HCT116 (cell line): ENCODE data around the gene SLC12A4. TPM values are rescaled to one million over a fixed set of nuclear protein-coding genes. Genes with fewer than 3 reads are reported as not detected.

Experiments used
- ATAC-seq: fragments of 200-7000 bp; cut with Tn5 transposase; 2 replicates; pipeline ENCODE4 v1.9.1; 2020; ENCODE audit warnings: mild to moderate bottlenecking, moderate library complexity
- BruUV-seq: library from RNA; stranded (reverse); fragments of 400-500 nt; replicated peaks from 2 replicates; lab custom pipeline; 2021; lab: Mats Ljungman, UMichigan
- CTCF ChIA-PET: fragments of 300-600 bp; sonication (Branson Sonifier 250); formaldehyde crosslinking; loops from one replicate; lab custom pipeline; 2021; ENCODE audit warnings: antibody characterized with exemption; lab: Charles Lee
- POLR2A ChIA-PET: fragments of 300-600, 350-600 bp; sonication (Branson Sonifier 250); formaldehyde crosslinking; loops from one replicate; lab custom pipeline; 2021; ENCODE audit warnings: antibody characterized with exemption; lab: Charles Lee
- RAD21 ChIA-PET, 2 experiments: fragments of 300-600 bp; sonication (Branson Sonifier 250); formaldehyde crosslinking; loops; one replicate each; lab custom pipeline; 2023; ENCODE audit warnings: low total read pairs in 2 of 2; ENCODE audit not compliant: uncharacterized antibody in 2 of 2, unreplicated experiment in 2 of 2, low non-redundant PET in 1 of 2; lab: Charles Lee
- DNase-seq: peaks from one replicate; pipeline ENCODE4 v3.0.0-alpha.2; 2010; ENCODE audit warnings: low read depth, low spot score
- H2AFZ ChIP-seq: fragments of 200-600 bp; shearing (Covaris generic), sonication (generic); 2 replicates; pipeline ENCODE4 v1.6.1; 2017; ENCODE audit warnings: low read depth, mixed run types, mixed read lengths, antibody characterized with exemption, low read length; ENCODE audit not compliant: poor library complexity, severe bottlenecking
- H3K27ac ChIP-seq: 2 replicates; pipeline ENCODE4 v1.5.1; 2012; ENCODE audit warnings: low read depth, low read length
- H3K27me3 ChIP-seq: fragments of 200-600 bp; sonication (generic); 2 replicates; pipeline ENCODE4 v1.6.1; 2016; ENCODE audit warnings: mixed run types, low read length, mixed read lengths; ENCODE audit not compliant: insufficient read depth
- H3K36me3 ChIP-seq, 2 experiments: fragments of 200-500 bp in 1 of 2; fragments of 200-600 bp in 1 of 2; sonication (Bioruptor generic) in 1 of 2; sonication (generic) in 1 of 2; 2 replicates each; pipeline versions ENCODE4 v1.5.1 to v1.6.1; 2014 to 2016; ENCODE audit warnings: low read length in 2 of 2, inconsistent platforms in 1 of 2, mixed read lengths in 1 of 2, mixed run types in 1 of 2; ENCODE audit not compliant: insufficient read depth in 2 of 2, control insufficient read depth in 1 of 2
- H3K4me1 ChIP-seq, 2 experiments: fragments of 200-600 bp in 1 of 2; sonication (generic) in 1 of 2; 2 replicates each; pipeline versions ENCODE4 v1.5.1 to v1.6.1; 2012 to 2017; ENCODE audit warnings: low read length in 2 of 2, inconsistent platforms in 1 of 2, mild to moderate bottlenecking in 1 of 2, mixed read lengths in 1 of 2, mixed run types in 1 of 2, moderate library complexity in 1 of 2; ENCODE audit not compliant: insufficient read depth in 2 of 2, control insufficient read depth in 1 of 2
- H3K4me2 ChIP-seq: fragments of 200-600 bp; sonication (generic); 2 replicates; pipeline ENCODE4 v1.6.1; 2017; ENCODE audit warnings: mixed run types, low read length, mixed read lengths
- H3K4me3 ChIP-seq, 2 experiments: fragments of 200-600 bp in 1 of 2; sonication (generic) in 1 of 2; replicated peaks in 1 of 2; 2 replicates each; pipeline ENCODE4 v1.5.1; 2011 to 2016; ENCODE audit warnings: low read length in 2 of 2, control low read depth in 1 of 2, low read depth in 1 of 2, mild to moderate bottlenecking in 1 of 2, mixed read lengths in 1 of 2, mixed run types in 1 of 2
- H3K79me2 ChIP-seq: fragments of 200-600 bp; sonication (generic); 2 replicates; pipeline ENCODE4 v1.6.1; 2017; ENCODE audit warnings: mild to moderate bottlenecking, mixed run types, low read length, moderate library complexity, mixed read lengths; ENCODE audit not compliant: insufficient read depth
- H3K9ac ChIP-seq: fragments of 200-600 bp; sonication (generic); 2 replicates; pipeline ENCODE4 v1.6.1; 2016; ENCODE audit warnings: low read length, mixed read lengths
- H3K9me2 ChIP-seq: fragments of 200-600 bp; sonication (generic), shearing (Covaris generic); 2 replicates; pipeline ENCODE4 v1.6.1; 2017; ENCODE audit warnings: mixed run types, mild to moderate bottlenecking, moderate library complexity; ENCODE audit not compliant: insufficient read depth
- H3K9me3 ChIP-seq, 2 experiments: fragments of 200-500 bp in 1 of 2; fragments of 200-600 bp in 1 of 2; sonication (Bioruptor generic) in 1 of 2; sonication (generic) in 1 of 2; 2 replicates each; pipeline ENCODE4 v1.6.1; 2014 to 2017; ENCODE audit warnings: low read length in 2 of 2, mixed read lengths in 2 of 2, inconsistent platforms in 1 of 2, low read depth in 1 of 2, mild to moderate bottlenecking in 1 of 2, mixed run types in 1 of 2, moderate library complexity in 1 of 2; ENCODE audit not compliant: control insufficient read depth in 1 of 2, insufficient read depth in 1 of 2
- H4K20me1 ChIP-seq: fragments of 200-600 bp; sonication (generic), shearing (Covaris generic); 2 replicates; pipeline ENCODE4 v1.6.1; 2017; ENCODE audit warnings: mixed run types, mild to moderate bottlenecking, moderate library complexity; ENCODE audit not compliant: insufficient read depth
- CBX3 ChIP-seq: IDR thresholded peaks from 2 replicates; pipeline ENCODE4 v1.6.1; 2012; ENCODE audit warnings: low read depth
- ELF1 ChIP-seq: IDR thresholded peaks from 2 replicates; pipeline ENCODE4 v1.6.1; 2012; ENCODE audit warnings: low read depth, borderline replicate concordance
- EZH2 ChIP-seq: fragments of 200-600 bp; sonication (generic); IDR thresholded peaks from 2 replicates; pipeline ENCODE4 v1.6.1; 2017; ENCODE audit warnings: antibody characterized with exemption, mixed run types
- POLR2AphosphoS5 ChIP-seq: IDR thresholded peaks from 2 replicates; pipeline ENCODE4 v1.6.1; 2011; ENCODE audit warnings: mild to moderate bottlenecking, low read depth, low read length, moderate library complexity
- RAD21 ChIP-seq: IDR thresholded peaks from 2 replicates; pipeline ENCODE4 v1.6.1; 2012; ENCODE audit warnings: low read depth, mild to moderate bottlenecking
- SIN3A ChIP-seq: IDR thresholded peaks from 2 replicates; pipeline ENCODE4 v1.6.1; 2012; ENCODE audit warnings: low read depth
- SRF ChIP-seq: IDR thresholded peaks from 2 replicates; pipeline ENCODE4 v1.6.1; 2012; ENCODE audit warnings: low read depth
- ZFX ChIP-seq: fragments of 450-650 bp; IDR thresholded peaks from 2 replicates; pipeline ENCODE4 v1.6.1; 2017
- intact Hi-C: fragments of 100-400 bp; cut with micrococcal nuclease; formaldehyde crosslinking; loops from 2 replicates; pipeline ENCODE4 v1.10.0; 2022
- total RNA-seq: library from RNA; stranded (reverse); gene quantifications from one replicate; pipeline ENCODE4 v1.2.1, GENCODE V29; 2021; ENCODE audit not compliant: unreplicated experiment
- TF ChIP-seq, protein P1 (sequence below): IDR thresholded peaks from 2 replicates; pipeline ENCODE4 v1.6.1; 2012; ENCODE audit warnings: low read depth

The SLC12A4 gene
- total RNA-seq, 1 experiment from 2014 or later: 46.0 TPM

DNA sequence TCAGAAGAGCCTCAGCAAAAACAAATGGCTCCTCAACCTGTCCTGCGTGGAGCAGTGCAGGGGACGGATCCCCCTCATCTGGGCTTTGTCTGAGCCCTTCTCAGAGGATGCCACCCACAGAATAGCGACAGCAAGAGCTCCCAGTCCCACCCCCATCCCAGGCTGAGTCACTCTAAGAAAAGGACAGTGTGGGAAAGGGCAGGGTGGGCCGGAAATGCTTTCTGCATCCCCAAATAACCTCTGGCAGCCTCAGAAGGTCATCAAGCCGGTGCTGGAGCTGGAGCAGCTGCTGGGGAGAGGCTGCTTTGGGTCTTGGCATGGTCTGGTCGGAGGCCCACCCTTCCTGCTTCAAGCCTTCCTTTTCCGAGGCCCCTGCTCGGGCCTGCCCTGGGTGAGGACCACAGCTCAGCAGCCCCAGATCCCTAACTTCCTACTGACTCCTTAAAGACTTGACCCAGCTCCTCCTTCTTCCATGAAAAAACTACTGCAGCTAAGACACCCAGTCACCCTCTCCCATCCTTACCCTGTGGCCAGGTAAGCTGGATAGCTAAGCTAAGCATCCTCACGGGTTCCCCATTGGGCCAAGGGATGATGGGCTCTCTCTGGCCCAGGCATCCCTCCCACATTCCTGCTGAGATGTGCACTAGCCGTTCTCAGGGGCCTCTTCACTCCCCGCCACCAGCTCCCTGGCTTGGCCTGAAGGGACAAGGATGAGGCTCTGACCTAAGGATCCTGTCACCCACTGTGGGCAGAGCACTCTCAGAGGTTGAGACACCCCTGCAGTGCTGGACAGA, 8.7 kb downstream of the SLC12A4 start (continued):
- TF ChIP-seq, protein P1, sequence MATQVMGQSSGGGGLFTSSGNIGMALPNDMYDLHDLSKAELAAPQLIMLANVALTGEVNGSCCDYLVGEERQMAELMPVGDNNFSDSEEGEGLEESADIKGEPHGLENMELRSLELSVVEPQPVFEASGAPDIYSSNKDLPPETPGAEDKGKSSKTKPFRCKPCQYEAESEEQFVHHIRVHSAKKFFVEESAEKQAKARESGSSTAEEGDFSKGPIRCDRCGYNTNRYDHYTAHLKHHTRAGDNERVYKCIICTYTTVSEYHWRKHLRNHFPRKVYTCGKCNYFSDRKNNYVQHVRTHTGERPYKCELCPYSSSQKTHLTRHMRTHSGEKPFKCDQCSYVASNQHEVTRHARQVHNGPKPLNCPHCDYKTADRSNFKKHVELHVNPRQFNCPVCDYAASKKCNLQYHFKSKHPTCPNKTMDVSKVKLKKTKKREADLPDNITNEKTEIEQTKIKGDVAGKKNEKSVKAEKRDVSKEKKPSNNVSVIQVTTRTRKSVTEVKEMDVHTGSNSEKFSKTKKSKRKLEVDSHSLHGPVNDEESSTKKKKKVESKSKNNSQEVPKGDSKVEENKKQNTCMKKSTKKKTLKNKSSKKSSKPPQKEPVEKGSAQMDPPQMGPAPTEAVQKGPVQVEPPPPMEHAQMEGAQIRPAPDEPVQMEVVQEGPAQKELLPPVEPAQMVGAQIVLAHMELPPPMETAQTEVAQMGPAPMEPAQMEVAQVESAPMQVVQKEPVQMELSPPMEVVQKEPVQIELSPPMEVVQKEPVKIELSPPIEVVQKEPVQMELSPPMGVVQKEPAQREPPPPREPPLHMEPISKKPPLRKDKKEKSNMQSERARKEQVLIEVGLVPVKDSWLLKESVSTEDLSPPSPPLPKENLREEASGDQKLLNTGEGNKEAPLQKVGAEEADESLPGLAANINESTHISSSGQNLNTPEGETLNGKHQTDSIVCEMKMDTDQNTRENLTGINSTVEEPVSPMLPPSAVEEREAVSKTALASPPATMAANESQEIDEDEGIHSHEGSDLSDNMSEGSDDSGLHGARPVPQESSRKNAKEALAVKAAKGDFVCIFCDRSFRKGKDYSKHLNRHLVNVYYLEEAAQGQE: no peak

DNA sequence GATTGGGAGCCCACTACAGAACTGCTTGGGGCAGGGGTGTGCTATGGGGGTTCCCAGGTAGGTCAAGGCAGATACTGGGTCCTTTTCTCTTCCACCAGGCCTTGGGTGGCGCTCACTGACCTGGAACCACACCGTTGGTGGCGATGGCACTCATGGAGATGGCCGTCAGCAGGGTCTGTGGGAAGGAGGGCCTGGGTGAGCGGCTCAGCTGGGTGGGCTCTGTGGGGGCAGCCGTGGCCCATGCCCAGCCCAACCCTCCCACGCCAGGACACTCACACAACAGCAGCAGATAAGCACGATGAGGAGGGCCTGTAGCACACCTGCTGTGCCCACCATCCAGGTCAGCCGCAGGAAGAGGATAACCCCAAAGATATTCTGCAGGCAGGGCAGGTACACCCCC, 10.8 kb downstream of the SLC12A4 start:
- no peak for TF ChIP-seq ELF1
- TF ChIP-seq CBX3: no peak
- no peak for TF ChIP-seq EZH2
- no peak for TF ChIP-seq SIN3A
- no peak for TF ChIP-seq POLR2AphosphoS5
- no peak for TF ChIP-seq RAD21
- TF ChIP-seq SRF: no peak
- no peak for TF ChIP-seq ZFX
- TF ChIP-seq, protein P1: no peak
- TF ChIP-seq, all 23 proteins: peak for 0
- intact Hi-C loops: no loop called here
- H3K4me2 ChIP-seq: no peak overlapping the region
- H3K4me3 ChIP-seq: no peak overlapping the region
- no peak overlapping the region for H3K9ac ChIP-seq
- RAD21 ChIA-PET: no interaction called here
- POLR2A ChIA-PET: no interaction called here
- CTCF ChIA-PET: no interaction called here
- no peaks in the 10 kb centered on the region for H3K27me3 ChIP-seq
- no peak overlapping the region for H3K27ac ChIP-seq
- no peaks in the 10 kb centered on the region for H3K9me2 ChIP-seq
- H3K79me2 ChIP-seq: no peaks in the 10 kb centered on the region
- no peaks in the 10 kb centered on the region for H4K20me1 ChIP-seq
- H3K4me1 ChIP-seq: no peaks in the 10 kb centered on the region; a peak in 1 of 4 replicates
- ATAC-seq (no peak), DNase-seq (no peak)
- H3K36me3 ChIP-seq: peaks cover 9 to 10% of the 10 kb centered on the region in 2 experiments; a peak in 3 of 4 replicates
- H3K9me3 ChIP-seq: no peaks in the 10 kb centered on the region
- H2AFZ ChIP-seq: no peak overlapping the region
- no TSS peak for BruUV-seq
